GM19438 (cell line): ENCODE data around the gene DNAJC1.

Source experiments
- ATAC-seq: cut with Tn5 transposase; IDR thresholded peaks from one replicate; pipeline ENCODE4 v1.9.1; 2021; ENCODE audit warnings: low read depth; ENCODE audit not compliant: unreplicated experiment

The DNAJC1 gene

GRCh38 chr10:21964983-21965665, 38.4 kb downstream of the DNAJC1 start:
- no peak for ATAC-seq

- ATAC-seq = no peak
Measured at GRCh38 chr10:21962358-21962757, 41.2 kb downstream of the DNAJC1 start.

GRCh38 chr10:21961847-21962246, 41.7 kb downstream of the DNAJC1 start:
- ATAC-seq = no peak

- ATAC-seq = no peak
Measured at GRCh38 chr10:21959998-21960397, 43.5 kb downstream of the DNAJC1 start.

- ATAC-seq = no peak
Measured at GRCh38 chr10:21954690-21955089, 48.8 kb downstream of the DNAJC1 start.

GRCh38 chr10:21954132-21954531, 49.4 kb downstream of the DNAJC1 start:
- no peak for ATAC-seq

GRCh38 chr10:21953585-21954057, 49.9 kb downstream of the DNAJC1 start:
- ATAC-seq = no peak

GRCh38 chr10:21950566-21950965, 53.0 kb downstream of the DNAJC1 start:
- no peak for ATAC-seq

- ATAC-seq = no peak
Measured at GRCh38 chr10:21946946-21947345, 56.6 kb downstream of the DNAJC1 start.

GRCh38 chr10:21944727-21945386, 58.7 kb downstream of the DNAJC1 start:
- no peak for ATAC-seq

- no peak for ATAC-seq
Measured at GRCh38 chr10:21943633-21944265, 59.8 kb downstream of the DNAJC1 start.

- ATAC-seq = no peak
Measured at GRCh38 chr10:21935439-21936023, 68.0 kb downstream of the DNAJC1 start.

- ATAC-seq = no peak
Measured at GRCh38 chr10:21934307-21934706, 69.2 kb downstream of the DNAJC1 start.

GRCh38 chr10:21929070-21929469, 74.5 kb downstream of the DNAJC1 start:
- no peak for ATAC-seq

- ATAC-seq = no peak
Measured at GRCh38 chr10:21927631-21928353, 75.7 kb downstream of the DNAJC1 start.

GRCh38 chr10:21926949-21927348, 76.6 kb downstream of the DNAJC1 start:
- no peak for ATAC-seq

- ATAC-seq = no peak
Measured at GRCh38 chr10:21926358-21926925, 77.1 kb downstream of the DNAJC1 start.

- no peak for ATAC-seq
Measured at GRCh38 chr10:21925851-21926250, 77.7 kb downstream of the DNAJC1 start.

GRCh38 chr10:21924511-21924910, 79.0 kb downstream of the DNAJC1 start:
- no peak for ATAC-seq

- ATAC-seq = no peak
Measured at GRCh38 chr10:21920633-21921032, 82.9 kb downstream of the DNAJC1 start.
